Activated CD4-positive, alpha-beta T cell treated with anti-CD3 and anti-CD28 coated beads, Interleukin-2, amount 10 ng/mL, durations not matched to agents 7 days and 5 days (primary cell): ENCODE results near the gene IFI27L1. TPM values are rescaled to one million over a fixed set of nuclear protein-coding genes. Genes with fewer than 3 reads are reported as not detected.

Source experiments
- CTCF ChIA-PET: fragments of 350-600 bp; sonication (Branson Sonifier 250); formaldehyde crosslinking; loops from one replicate; lab custom pipeline; 2021; ENCODE audit warnings: antibody characterized with exemption; lab: Charles Lee
- POLR2A ChIA-PET: fragments of 350-600 bp; sonication (Branson Sonifier 250); formaldehyde crosslinking; loops from one replicate; lab custom pipeline; 2021; ENCODE audit warnings: antibody characterized with exemption; lab: Charles Lee
- DNase-seq: peaks from one replicate; pipeline ENCODE4 v3.0.0-alpha.2; 2020
- H3K27ac Mint-ChIP-seq: one replicate; pipeline ENCODE4 v1.8.0; 2021; ENCODE audit warnings: mild to moderate bottlenecking, moderate library complexity, mixed read lengths
- H3K27me3 Mint-ChIP-seq: one replicate; pipeline ENCODE4 v1.8.0; 2021; ENCODE audit warnings: mixed read lengths
- H3K36me3 Mint-ChIP-seq: one replicate; pipeline ENCODE4 v1.8.0; 2021; ENCODE audit warnings: low read depth, mixed read lengths
- H3K4me1 Mint-ChIP-seq: one replicate; pipeline ENCODE4 v1.8.0; 2021; ENCODE audit warnings: mixed read lengths
- H3K4me3 Mint-ChIP-seq: one replicate; pipeline ENCODE4 v1.8.0; 2021; ENCODE audit warnings: mild to moderate bottlenecking, moderate library complexity, mixed read lengths
- H3K9me3 Mint-ChIP-seq: one replicate; pipeline ENCODE4 v1.8.0; 2021; ENCODE audit warnings: mixed read lengths
- total RNA-seq, 2 experiments: library from RNA; stranded (reverse); gene quantifications; one replicate each; pipeline ENCODE4 v1.2.3, GENCODE V29; 2021

The IFI27L1 gene
- total RNA-seq, 2 experiments from 2014 or later, result 31.6 to 42.1 TPM

DNA sequence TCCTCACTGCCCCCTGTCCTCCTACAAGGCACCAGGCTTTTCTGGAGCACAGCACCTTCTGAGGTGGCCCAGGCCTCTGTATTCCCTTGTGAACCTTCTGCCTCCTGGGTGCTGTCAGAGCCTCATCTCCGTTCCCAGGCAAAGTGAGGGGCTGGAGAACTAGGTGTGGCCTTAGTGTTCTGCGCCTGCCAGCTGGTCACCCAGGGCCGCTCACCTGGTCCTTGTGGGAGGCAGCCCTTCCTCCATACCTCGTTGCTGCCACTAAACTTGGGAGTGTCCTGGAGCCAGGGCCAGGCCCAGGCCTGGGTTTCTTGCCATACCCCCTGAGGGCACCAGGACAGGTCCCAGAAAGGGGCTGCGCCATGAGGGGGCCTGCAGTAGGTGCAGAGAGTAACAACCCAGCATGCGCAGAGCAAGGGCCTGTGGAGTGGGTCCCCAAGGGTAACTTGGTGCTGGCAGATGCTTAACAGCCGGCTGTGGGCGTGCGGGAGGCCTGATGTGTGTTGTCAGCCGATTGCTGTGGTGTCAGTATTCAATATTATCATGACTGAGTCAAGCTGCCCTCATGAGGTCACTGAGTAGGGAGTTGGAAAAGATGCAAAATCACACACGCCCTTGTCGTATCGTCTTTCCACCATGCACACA lies 37.9 kb upstream of the IFI27L1 start:
- Mint-ChIP-seq H3K27ac (peak overlapping the region; percentile 67), H3K4me1 (no peaks in the 10 kb centered on the region), H3K36me3 (peaks cover 16% of the 10 kb centered on the region), H3K4me3 (no peak overlapping the region), H3K27me3 (no peaks in the 10 kb centered on the region), H3K9me3 (no peaks in the 10 kb centered on the region)
- CTCF ChIA-PET, result no interaction called here
- no peak for DNase-seq
- POLR2A ChIA-PET, result no interaction called here

DNA sequence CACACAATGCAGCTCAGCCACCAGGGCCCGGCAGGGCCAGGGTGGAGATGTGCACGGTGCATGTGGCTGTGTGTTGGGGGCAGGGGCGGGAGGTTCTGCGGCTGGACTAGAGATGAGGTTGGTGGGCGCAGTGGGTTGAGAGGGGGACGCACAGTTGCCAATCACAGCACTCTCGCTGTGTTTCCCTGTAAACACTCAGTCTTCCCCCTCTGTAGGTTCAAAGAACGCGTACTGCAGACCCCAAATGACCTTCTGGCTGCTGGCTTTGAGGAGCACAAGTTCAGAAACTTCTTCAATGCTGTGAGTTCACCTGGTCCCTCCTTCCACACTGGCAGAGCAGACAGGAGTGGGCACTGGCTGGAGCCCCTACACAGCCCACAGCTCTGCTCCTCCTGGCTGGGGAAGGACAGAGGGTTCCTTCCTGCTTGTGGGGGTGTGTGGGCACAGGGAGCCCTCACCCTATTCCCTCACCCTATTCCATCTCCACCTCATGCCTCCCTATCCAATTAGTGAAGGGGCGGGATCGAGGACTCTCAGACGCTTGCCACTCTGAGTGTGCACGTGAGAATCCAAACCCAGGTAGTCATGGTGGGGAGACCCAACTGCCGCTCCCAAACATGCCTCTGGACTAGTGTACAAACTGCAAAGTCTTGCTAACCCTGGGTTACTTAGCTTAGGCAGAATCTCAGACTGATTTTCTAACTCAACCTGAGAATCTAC lies 37.2 kb upstream of the IFI27L1 start:
- no peaks in the 10 kb centered on the region for H3K4me1 Mint-ChIP-seq
- peaks cover 20% of the 10 kb centered on the region for H3K36me3 Mint-ChIP-seq
- H3K9me3 Mint-ChIP-seq, result no peaks in the 10 kb centered on the region
- POLR2A ChIA-PET, result no interaction called here
- no peak overlapping the region for H3K4me3 Mint-ChIP-seq
- DNase-seq, result no peak
- H3K27ac Mint-ChIP-seq, result no peak overlapping the region
- H3K27me3 Mint-ChIP-seq, result no peaks in the 10 kb centered on the region
- CTCF ChIA-PET, result interaction anchor here (1.1 to 1.7 kb wide), 2 partner anchors 7 to 8 kb away, joined by 3 to 4 read pairs; no protein-coding TSS in a partner anchor

DNA sequence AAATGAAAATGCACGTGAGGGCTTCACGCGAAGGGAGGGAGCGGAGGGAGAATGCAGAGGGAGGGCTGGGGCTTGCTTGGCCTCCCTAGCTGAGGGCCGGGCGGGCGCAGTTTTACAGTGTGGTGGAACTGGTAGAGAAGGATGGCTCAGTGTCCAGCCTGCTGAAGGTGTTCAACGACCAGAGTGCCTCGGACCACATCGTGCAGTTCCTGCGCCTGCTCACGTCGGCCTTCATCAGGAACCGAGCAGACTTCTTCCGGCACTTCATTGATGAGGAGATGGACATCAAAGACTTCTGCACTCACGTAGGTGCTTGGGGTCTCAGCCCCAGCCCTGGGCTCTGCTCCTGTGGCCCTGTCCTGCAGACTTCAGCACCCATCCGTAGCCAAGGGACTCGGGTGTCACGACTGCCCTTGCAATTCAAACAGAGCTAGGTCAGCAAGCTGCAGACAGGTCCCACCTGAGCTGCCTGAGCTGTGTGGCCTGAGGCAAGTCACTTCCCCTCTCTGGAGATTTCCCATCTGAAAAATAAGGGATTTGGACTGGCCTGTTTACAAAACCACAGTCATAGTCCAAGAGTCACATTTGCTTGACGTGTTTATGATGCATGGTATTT lies 36.5 kb upstream of the IFI27L1 start:
- DNase-seq, result no peak
- Mint-ChIP-seq H3K9me3 (no peaks in the 10 kb centered on the region), H3K27ac (no peak overlapping the region), H3K4me3 (no peak overlapping the region), H3K27me3 (no peaks in the 10 kb centered on the region), H3K4me1 (no peaks in the 10 kb centered on the region), H3K36me3 (peaks cover 20% of the 10 kb centered on the region)
- CTCF ChIA-PET, result interaction anchor here (1.1 to 1.7 kb wide), 2 partner anchors 8 to 9 kb away, joined by 3 to 4 read pairs; no protein-coding TSS in a partner anchor
- POLR2A ChIA-PET, result no interaction called here

DNA sequence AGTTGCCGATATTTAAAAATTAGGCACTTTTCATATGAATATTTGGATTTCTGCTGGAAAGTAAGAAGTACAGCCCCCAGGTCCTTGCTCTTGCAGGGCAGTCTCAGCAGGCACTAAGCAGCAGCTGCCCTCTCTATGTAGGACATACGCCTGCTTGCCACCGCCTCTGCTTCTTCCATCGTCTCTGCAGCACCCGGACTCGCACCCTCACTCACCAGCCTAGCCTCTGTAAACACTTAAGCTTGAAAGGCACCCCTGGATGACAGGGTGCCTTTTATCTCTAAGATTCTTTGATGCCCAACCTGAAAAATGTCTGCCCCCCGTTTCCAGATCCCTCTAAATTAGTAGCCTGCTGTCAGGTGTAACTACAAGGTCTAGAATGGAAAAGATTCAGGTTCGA lies 36.0 kb upstream of the IFI27L1 start:
- no peaks in the 10 kb centered on the region for H3K4me1 Mint-ChIP-seq
- peaks cover 24% of the 10 kb centered on the region for H3K36me3 Mint-ChIP-seq
- POLR2A ChIA-PET, result no interaction called here
- no peak for DNase-seq
- H3K9me3 Mint-ChIP-seq, result no peaks in the 10 kb centered on the region
- H3K27me3 Mint-ChIP-seq, result no peaks in the 10 kb centered on the region
- H3K27ac Mint-ChIP-seq, result no peak overlapping the region
- H3K4me3 Mint-ChIP-seq, result no peak overlapping the region
- CTCF ChIA-PET, result interaction anchor here (1.1 to 1.7 kb wide), 2 partner anchors 9 to 10 kb away, joined by 3 to 4 read pairs; no protein-coding TSS in a partner anchor

DNA sequence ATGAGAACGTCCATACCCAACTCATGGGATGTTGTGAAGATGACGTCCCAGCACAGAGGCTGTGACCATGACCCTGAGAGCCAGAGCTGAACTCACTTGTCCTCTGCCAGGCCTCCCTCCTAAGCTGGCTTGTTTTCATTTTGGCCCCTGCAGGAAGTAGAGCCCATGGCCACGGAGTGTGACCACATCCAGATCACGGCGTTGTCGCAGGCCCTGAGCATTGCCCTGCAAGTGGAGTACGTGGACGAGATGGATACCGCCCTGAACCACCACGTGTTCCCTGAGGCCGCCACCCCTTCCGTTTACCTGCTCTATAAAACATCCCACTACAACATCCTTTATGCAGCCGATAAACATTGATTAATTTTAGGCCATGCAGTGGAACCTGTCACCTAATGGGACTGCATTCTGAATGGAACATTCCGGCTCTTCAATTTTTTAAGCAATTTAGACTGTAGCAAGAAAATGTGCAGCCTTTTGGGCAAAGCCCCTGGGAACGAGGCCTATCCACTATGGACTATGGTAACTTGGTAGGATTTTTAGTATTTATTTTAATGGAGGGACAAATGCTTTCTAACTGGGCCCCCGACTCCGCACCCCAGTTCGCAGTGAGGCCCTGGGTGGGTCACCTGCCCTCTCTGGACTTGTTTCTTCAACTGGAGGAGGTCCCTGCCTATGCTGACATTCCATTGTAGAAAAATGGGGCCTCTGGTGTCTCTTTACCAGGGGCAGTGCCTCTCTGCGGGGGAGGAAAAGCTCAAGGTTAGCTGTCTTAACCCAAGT lies 35.4 kb upstream of the IFI27L1 start:
- no peak overlapping the region for H3K27ac Mint-ChIP-seq
- no peak for DNase-seq
- CTCF ChIA-PET, result interaction anchor here (0.9 to 1.7 kb wide), 3 partner anchors 10 to 91 kb away, joined by 3 to 5 read pairs (median 4); no protein-coding TSS in a partner anchor
- no peaks in the 10 kb centered on the region for H3K4me1 Mint-ChIP-seq
- POLR2A ChIA-PET, result no interaction called here
- H3K27me3 Mint-ChIP-seq, result no peaks in the 10 kb centered on the region
- H3K4me3 Mint-ChIP-seq, result no peak overlapping the region
- peaks cover 27% of the 10 kb centered on the region for H3K36me3 Mint-ChIP-seq
- H3K9me3 Mint-ChIP-seq, result no peaks in the 10 kb centered on the region

DNA sequence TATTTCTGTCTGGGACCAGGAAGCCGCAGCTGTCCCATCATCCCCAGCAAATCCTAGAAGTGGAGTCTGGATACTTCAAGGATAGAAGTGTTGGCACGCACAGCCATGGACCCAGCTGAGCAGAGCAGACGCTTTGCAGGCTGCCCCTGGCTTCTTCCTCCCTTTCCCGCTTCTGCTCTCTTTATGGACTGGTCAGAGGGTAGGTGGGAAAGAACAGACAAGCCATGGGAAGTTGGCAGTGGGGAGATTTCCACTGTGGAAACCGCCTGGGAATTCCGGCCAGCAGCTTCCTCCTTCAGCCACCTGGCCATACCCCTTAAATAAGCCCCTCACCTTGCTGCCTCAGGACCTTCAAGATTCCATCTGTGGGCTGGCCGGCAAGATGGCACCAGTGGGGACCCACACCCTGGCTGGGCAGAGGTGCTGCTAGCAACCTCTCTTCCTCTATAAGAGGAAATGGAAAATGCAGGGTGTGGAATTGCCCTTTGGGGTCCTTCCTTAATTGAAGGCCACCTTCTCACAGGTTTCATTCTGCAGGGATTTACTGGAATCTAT lies 34.3 kb upstream of the IFI27L1 start:
- no peaks in the 10 kb centered on the region for H3K9me3 Mint-ChIP-seq
- ChIA-PET CTCF (interaction anchor here (0.9 to 1.5 kb wide), 2 partner anchors 18 to 90 kb away, joined by 4 to 5 read pairs; no protein-coding TSS in a partner anchor), POLR2A (no interaction called here)
- no peak overlapping the region for H3K27ac Mint-ChIP-seq
- no peak overlapping the region for H3K4me3 Mint-ChIP-seq
- DNase-seq, result no peak
- H3K36me3 Mint-ChIP-seq, result peaks cover 36% of the 10 kb centered on the region
- no peaks in the 10 kb centered on the region for H3K4me1 Mint-ChIP-seq
- no peaks in the 10 kb centered on the region for H3K27me3 Mint-ChIP-seq

DNA sequence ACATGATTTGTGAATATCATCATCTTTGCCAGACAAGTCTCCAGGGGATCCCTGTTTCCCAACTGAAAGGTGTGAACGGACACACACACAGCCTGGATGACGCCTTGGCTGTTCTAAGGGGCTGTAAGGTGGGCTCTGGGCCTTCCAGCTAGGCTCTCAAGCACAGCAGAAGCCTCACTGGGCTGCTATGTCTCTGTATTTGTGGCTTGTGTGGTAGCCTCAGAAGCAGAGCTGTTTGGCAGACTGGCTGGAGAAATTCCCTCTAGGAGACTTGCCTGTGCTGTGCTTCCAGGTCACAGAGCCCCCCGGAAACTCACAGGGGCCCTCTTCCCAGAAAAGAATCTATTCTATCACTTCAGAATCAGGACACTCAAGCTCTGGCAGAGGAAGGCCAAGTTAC lies 33.5 kb upstream of the IFI27L1 start:
- ChIA-PET CTCF (interaction anchor here (2.1 to 2.2 kb wide), 2 partner anchors 11 to 89 kb away, joined by 6 to 8 read pairs; no protein-coding TSS in a partner anchor), POLR2A (no interaction called here)
- H3K27ac Mint-ChIP-seq, result no peak overlapping the region
- no peak for DNase-seq
- no peak overlapping the region for H3K4me3 Mint-ChIP-seq
- peaks cover 6% of the 10 kb centered on the region for H3K4me1 Mint-ChIP-seq
- no peaks in the 10 kb centered on the region for H3K9me3 Mint-ChIP-seq
- H3K36me3 Mint-ChIP-seq, result peaks cover 44% of the 10 kb centered on the region
- H3K27me3 Mint-ChIP-seq, result no peaks in the 10 kb centered on the region

DNA sequence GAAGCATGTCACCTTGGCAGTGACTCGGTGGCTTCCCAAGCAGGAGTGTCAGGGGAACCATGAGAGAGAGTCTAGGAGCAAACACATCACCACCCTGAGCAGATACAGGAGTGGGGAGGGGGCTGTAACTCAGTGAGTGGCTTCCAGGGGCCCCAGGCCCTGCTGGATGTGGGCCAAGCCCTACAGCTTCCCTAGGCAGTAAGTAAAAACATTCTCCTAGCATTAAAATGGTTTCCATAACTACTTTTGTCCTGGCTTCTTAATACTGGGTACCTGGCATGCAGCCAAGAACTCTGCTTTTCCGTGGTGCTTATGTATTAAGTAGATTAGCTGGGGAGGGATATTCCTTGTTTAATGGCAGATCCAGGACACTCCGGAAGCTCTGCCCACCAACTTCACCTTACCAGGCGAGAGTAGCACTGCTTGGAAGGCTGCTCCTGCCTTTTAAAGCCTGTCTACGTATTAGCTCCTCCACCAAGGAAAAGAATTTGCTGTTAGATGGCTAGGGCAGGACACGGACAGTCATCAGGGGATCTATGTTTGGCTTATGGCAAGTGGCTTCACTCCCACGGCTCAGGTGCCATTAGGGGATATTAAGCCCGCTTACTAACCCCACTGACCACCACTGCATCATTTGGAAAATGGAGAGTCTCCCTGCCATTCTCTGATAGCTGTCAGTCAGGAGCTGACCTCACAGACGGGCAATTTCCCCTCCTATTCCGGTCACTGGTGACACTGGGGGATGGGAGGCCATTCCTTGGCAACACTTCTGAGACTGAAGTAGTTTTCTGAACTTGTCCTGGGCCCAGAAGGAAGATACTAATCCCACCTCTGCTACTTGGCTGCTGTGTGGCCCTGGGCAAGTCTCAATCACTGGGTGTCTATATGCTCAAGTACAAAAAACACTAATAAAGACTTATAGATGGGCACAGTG lies 32.2 kb upstream of the IFI27L1 start:
- Mint-ChIP-seq H3K27ac (no peak overlapping the region), H3K36me3 (peaks cover 47% of the 10 kb centered on the region), H3K4me1 (peaks cover 14% of the 10 kb centered on the region), H3K27me3 (no peaks in the 10 kb centered on the region), H3K4me3 (no peak overlapping the region), H3K9me3 (no peaks in the 10 kb centered on the region)
- CTCF ChIA-PET, result interaction anchor here (0.9 to 2.2 kb wide), 5 partner anchors 12 to 131 kb away, joined by 3 to 8 read pairs (median 3); no protein-coding TSS in a partner anchor
- POLR2A ChIA-PET, result no interaction called here
- no peak for DNase-seq

DNA sequence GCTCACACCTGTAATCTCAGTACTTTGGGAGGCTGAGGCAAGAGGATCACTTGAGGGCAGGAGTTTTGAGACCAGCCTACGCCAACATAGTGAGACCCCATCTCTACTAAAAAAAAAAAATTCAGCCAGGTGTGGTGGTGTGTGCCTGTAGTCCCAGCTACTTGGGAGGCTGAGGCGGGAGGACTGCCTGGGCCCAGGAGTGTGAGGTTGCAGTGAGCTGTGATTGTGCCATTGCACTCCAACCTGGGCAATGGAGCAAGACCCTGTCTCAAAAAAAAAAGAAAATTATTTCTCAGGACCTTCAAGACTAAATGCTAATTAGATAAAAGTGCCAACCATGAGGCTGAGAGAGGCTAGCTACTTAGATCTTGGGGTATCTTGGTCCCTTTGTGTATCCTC lies 31.5 kb upstream of the IFI27L1 start:
- Mint-ChIP-seq H3K4me1 (peaks cover 21% of the 10 kb centered on the region), H3K36me3 (peaks cover 54% of the 10 kb centered on the region), H3K27ac (no peak overlapping the region), H3K27me3 (no peaks in the 10 kb centered on the region), H3K9me3 (no peaks in the 10 kb centered on the region), H3K4me3 (no peak overlapping the region)
- DNase-seq, result no peak
- POLR2A ChIA-PET, result no interaction called here
- CTCF ChIA-PET, result interaction anchor here (0.6 to 2.2 kb wide), 4 partner anchors 13 to 87 kb away, joined by 3 to 8 read pairs (median 4); no protein-coding TSS in a partner anchor

DNA sequence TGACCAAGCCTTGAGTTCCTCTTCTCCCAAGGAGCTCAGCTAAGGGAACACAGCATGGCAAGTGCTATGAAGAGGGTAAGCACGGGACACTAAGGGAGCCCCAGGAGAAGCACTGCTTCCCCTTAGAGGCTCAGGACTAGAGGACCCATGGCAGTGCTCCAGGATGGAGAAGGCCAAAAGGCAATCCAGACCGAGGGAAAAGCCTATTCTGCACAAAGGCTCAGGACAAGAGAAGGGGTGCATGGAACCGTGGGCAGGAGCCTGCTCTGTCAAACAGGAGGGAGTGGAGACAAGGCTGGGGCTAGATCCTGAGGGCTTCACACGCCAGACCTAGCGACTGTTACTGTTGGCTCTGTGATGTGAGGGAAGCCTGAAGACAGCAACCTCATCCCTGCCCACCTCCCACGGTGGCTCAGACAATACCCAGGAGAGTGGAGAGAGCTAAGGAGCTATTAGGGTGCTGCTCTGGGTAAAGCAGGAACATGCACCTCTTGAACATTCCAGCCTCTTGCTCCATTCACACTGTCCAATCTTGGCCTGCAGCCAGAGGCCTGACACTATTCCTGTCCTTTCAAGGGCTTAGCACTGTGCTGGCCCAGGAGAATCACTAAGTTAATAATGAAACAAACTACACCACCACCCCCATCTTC lies 30.8 kb upstream of the IFI27L1 start:
- Mint-ChIP-seq H3K9me3 (no peaks in the 10 kb centered on the region), H3K27ac (no peak overlapping the region), H3K36me3 (peaks cover 58% of the 10 kb centered on the region), H3K4me1 (peaks cover 28% of the 10 kb centered on the region), H3K4me3 (no peak overlapping the region), H3K27me3 (no peaks in the 10 kb centered on the region)
- CTCF ChIA-PET, result interaction anchor here (0.6 to 2.7 kb wide), 4 partner anchors 14 to 52 kb away, joined by 3 to 14 read pairs (median 4); no protein-coding TSS in a partner anchor
- POLR2A ChIA-PET, result no interaction called here
- DNase-seq, result no peak

DNA sequence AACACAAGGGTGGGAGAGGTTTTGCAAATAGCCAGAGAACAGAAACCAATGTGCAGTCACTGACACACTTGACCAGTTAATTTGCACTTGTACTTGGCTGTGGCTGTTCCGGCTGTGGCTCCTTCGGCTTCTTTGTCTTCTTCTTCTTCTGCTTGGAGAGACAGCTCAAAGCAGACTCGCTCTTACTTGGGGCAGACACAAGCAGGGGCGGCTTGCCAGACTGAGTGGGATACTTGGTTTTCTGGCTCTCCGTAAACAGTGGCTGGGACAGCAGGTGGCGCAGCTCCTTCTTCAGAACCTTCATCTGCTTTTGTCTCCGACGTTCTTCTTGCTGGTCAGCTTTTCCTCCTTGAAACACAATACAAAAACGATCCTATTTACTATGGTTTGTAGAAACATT lies 30.0 kb upstream of the IFI27L1 start:
- Mint-ChIP-seq H3K4me1 (peaks cover 36% of the 10 kb centered on the region), H3K36me3 (peaks cover 65% of the 10 kb centered on the region), H3K27me3 (no peaks in the 10 kb centered on the region), H3K9me3 (no peaks in the 10 kb centered on the region), H3K27ac (no peak overlapping the region), H3K4me3 (no peak overlapping the region)
- ChIA-PET CTCF (interaction anchor here (1.3 to 2.7 kb wide), 4 partner anchors 15 to 53 kb away, joined by 3 to 14 read pairs (median 6); no protein-coding TSS in a partner anchor), POLR2A (no interaction called here)
- no peak for DNase-seq
